ENCODE results near the gene SGCA. TPM values are rescaled to one million over a fixed set of nuclear protein-coding genes. Genes with fewer than 3 reads are reported as not detected.

SGCA gene
- total and polyA plus RNA-seq, 2 of the 13 experiments (the other 11 are each of a cell fraction or from before 2014, with no cell fraction given): not detected

DNA sequence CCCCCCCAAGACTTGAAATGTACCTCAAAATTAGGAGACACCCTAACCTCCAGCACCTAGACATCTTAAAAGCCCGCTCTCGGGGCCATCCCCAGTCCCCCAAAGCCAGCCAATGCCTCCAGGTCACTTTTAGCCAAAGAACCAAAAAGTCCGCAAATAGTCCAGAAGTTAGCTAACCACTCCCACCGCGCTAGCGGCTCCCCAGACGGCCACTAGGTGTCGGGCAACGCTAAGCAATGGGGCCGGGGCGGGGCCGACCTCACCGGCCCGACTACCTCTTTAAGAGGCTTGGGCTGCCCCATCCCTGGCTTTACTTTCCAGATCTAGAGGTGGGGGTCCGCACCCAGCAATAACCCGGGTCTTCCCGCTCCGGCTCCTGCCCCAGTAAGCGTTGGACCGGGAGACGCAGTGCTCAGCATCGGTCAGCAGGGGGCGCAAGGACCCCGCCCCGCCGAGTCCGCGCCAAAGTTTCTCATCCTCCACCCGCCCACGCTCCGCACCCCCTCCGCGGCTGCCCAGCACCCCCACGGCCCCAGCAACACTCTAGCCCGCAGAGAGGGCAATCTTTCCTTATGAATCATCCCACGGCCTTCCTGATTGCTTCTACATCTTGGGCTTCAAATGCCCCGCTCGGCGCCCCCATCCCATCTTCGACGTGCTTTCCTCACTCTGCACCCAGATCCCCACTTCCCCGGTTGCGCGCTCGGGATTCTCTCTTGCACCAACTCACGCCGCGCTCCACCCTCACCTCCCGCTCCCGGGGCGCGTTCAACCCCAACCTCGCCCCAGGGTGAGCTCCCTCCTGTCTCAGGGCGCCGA lies 34.9 kb downstream of the SGCA start (continued):
- TF ChIP-seq, protein P1, sequence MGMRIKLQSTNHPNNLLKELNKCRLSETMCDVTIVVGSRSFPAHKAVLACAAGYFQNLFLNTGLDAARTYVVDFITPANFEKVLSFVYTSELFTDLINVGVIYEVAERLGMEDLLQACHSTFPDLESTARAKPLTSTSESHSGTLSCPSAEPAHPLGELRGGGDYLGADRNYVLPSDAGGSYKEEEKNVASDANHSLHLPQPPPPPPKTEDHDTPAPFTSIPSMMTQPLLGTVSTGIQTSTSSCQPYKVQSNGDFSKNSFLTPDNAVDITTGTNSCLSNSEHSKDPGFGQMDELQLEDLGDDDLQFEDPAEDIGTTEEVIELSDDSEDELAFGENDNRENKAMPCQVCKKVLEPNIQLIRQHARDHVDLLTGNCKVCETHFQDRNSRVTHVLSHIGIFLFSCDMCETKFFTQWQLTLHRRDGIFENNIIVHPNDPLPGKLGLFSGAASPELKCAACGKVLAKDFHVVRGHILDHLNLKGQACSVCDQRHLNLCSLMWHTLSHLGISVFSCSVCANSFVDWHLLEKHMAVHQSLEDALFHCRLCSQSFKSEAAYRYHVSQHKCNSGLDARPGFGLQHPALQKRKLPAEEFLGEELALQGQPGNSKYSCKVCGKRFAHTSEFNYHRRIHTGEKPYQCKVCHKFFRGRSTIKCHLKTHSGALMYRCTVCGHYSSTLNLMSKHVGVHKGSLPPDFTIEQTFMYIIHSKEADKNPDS (CRISPR knock-in tag; IDR thresholded peaks at IDR 0.05): no peak
- TF ChIP-seq KLF16 (CRISPR knock-in tag; IDR thresholded peaks at IDR 0.05) (peak in 1 of 2 experiments; percentile 74; a peak in 1 of 4 replicates), CREM (IDR thresholded peaks at IDR 0.05) (no peak), CREM (CRISPR knock-in tag; IDR thresholded peaks at IDR 0.05) (no peak), ZSCAN9 (CRISPR knock-in tag; IDR thresholded peaks at IDR 0.05; ENCODE audit: borderline replicate concordance) (0 out of 2 replicates have a peak, but pooled peaks have one; percentile 32), ZNF766 (CRISPR knock-in tag; IDR thresholded peaks at IDR 0.05; ENCODE audit: borderline replicate concordance) (no peak), ZSCAN21 (CRISPR knock-in tag; IDR thresholded peaks at IDR 0.05; ENCODE audit: borderline replicate concordance) (no peak), ATM (IDR thresholded peaks at IDR 0.05; ENCODE audit: borderline replicate concordance) (no peak), STAT5B (CRISPR knock-in tag; IDR thresholded peaks at IDR 0.05) (no peak), ZNF598 (CRISPR knock-in tag; IDR thresholded peaks at IDR 0.05; ENCODE audit: borderline replicate concordance) (peak; percentile 84), MXD4 (CRISPR knock-in tag; IDR thresholded peaks at IDR 0.05) (no peak; the same call in 1 of the 2 replicates), KMT2B (CRISPR knock-in tag; IDR thresholded peaks at IDR 0.05) (no peak), ZNF790 (CRISPR knock-in tag; IDR thresholded peaks at IDR 0.05; ENCODE audit: borderline replicate concordance) (no peak), ZNF589 (CRISPR knock-in tag; conservative IDR thresholded peaks at IDR 0.05) (no peak)
- TF ChIP-seq, protein P2, sequence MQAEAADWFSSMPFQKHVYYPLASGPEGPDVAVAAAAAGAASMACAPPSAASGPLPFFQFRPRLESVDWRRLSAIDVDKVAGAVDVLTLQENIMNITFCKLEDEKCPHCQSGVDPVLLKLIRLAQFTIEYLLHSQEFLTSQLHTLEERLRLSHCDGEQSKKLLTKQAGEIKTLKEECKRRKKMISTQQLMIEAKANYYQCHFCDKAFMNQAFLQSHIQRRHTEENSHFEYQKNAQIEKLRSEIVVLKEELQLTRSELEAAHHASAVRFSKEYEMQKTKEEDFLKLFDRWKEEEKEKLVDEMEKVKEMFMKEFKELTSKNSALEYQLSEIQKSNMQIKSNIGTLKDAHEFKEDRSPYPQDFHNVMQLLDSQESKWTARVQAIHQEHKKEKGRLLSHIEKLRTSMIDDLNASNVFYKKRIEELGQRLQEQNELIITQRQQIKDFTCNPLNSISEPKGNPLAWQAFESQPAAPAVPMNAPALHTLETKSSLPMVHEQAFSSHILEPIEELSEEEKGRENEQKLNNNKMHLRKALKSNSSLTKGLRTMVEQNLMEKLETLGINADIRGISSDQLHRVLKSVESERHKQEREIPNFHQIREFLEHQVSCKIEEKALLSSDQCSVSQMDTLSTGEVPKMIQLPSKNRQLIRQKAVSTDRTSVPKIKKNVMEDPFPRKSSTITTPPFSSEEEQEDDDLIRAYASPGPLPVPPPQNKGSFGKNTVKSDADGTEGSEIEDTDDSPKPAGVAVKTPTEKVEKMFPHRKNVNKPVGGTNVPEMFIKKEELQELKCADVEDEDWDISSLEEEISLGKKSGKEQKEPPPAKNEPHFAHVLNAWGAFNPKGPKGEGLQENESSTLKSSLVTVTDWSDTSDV (CRISPR knock-in tag; IDR thresholded peaks at IDR 0.05): no peak
- TF ChIP-seq, protein P3, sequence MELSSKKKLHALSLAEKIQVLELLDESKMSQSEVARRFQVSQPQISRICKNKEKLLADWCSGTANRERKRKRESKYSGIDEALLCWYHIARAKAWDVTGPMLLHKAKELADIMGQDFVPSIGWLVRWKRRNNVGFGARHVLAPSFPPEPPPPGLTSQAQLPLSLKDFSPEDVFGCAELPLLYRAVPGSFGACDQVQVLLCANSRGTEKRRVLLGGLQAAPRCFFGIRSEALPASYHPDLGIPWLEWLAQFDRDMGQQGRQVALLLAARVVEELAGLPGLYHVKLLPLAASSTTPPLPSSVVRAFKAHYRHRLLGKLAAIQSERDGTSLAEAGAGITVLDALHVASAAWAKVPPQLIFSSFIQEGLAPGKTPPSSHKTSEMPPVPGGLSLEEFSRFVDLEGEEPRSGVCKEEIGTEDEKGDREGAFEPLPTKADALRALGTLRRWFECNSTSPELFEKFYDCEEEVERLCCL (CRISPR knock-in tag; IDR thresholded peaks at IDR 0.05; ENCODE audit: borderline replicate concordance): no peak
- TF ChIP-seq, protein P4, sequence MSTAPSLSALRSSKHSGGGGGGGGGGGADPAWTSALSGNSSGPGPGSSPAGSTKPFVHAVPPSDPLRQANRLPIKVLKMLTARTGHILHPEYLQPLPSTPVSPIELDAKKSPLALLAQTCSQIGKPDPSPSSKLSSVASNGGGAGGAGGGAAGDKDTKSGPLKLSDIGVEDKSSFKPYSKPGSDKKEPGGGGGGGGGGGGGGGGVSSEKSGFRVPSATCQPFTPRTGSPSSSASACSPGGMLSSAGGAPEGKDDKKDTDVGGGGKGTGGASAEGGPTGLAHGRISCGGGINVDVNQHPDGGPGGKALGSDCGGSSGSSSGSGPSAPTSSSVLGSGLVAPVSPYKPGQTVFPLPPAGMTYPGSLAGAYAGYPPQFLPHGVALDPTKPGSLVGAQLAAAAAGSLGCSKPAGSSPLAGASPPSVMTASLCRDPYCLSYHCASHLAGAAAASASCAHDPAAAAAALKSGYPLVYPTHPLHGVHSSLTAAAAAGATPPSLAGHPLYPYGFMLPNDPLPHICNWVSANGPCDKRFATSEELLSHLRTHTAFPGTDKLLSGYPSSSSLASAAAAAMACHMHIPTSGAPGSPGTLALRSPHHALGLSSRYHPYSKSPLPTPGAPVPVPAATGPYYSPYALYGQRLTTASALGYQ (CRISPR knock-in tag; IDR thresholded peaks at IDR 0.05): no peak
- TF ChIP-seq, protein P5, sequence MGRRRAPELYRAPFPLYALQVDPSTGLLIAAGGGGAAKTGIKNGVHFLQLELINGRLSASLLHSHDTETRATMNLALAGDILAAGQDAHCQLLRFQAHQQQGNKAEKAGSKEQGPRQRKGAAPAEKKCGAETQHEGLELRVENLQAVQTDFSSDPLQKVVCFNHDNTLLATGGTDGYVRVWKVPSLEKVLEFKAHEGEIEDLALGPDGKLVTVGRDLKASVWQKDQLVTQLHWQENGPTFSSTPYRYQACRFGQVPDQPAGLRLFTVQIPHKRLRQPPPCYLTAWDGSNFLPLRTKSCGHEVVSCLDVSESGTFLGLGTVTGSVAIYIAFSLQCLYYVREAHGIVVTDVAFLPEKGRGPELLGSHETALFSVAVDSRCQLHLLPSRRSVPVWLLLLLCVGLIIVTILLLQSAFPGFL (CRISPR knock-in tag; IDR thresholded peaks at IDR 0.05): no peak
